PC-9 (cell line): ENCODE results near the gene EAF1. TPM values are rescaled to one million over a fixed set of nuclear protein-coding genes. Genes with fewer than 3 reads are reported as not detected.
"Not testable (repeated sequence)": the region's sequence is repeated elsewhere in the genome, so short reads cannot be mapped to it uniquely, and the experiment has no call there.

ENCODE experiments used
- BruUV-seq: library from RNA; stranded (reverse); fragments of 400-500 nt; replicated peaks from 2 replicates; lab custom pipeline; 2021; lab: Mats Ljungman, UMichigan
- CTCF ChIA-PET: fragments of 300-600 bp; sonication (Branson Sonifier 250); formaldehyde crosslinking; loops from one replicate; lab custom pipeline; 2022; ENCODE audit warnings: antibody characterized with exemption; lab: Charles Lee
- POLR2A ChIA-PET: fragments of 300-600 bp; sonication (Branson Sonifier 250); formaldehyde crosslinking; loops from one replicate; lab custom pipeline; 2022; ENCODE audit warnings: antibody characterized with exemption; ENCODE audit not compliant: unreplicated experiment; lab: Charles Lee
- DNase-seq, 2 experiments: peaks; one replicate each; pipeline versions ENCODE4 v3.0.0 to v3.0.0-alpha.2; 2015 to 2022; ENCODE audit warnings: mixed read lengths in 1 of 2
- H2AFZ ChIP-seq: fragments of 200-600 bp; sonication (generic); 2 replicates; pipeline ENCODE4 v1.8.1; 2017; ENCODE audit warnings: antibody characterized with exemption
- H3F3A ChIP-seq: fragments of 200-600 bp; sonication (generic); 2 replicates; pipeline ENCODE4 v1.8.1; 2017; ENCODE audit warnings: antibody characterized with exemption, mild to moderate bottlenecking, low read depth; ENCODE audit not compliant: insufficient read depth
- H3K27ac ChIP-seq: fragments of 200-600 bp; sonication (generic); 2 replicates; pipeline ENCODE4 v1.6.1; 2016; ENCODE audit warnings: mixed run types
- H3K27me3 ChIP-seq: fragments of 200-600 bp; sonication (generic); 2 replicates; pipeline ENCODE4 v1.6.1; 2016; ENCODE audit warnings: low read depth, mixed run types; ENCODE audit not compliant: insufficient read depth
- H3K36me3 ChIP-seq: fragments of 200-600 bp; sonication (generic); 2 replicates; pipeline ENCODE4 v1.6.1; 2016; ENCODE audit warnings: low read depth, mixed run types
- H3K4me1 ChIP-seq: fragments of 200-600 bp; sonication (generic); replicated peaks from 2 replicates; pipeline ENCODE4 v1.6.1; 2016; ENCODE audit warnings: mixed run types; ENCODE audit not compliant: insufficient read depth
- H3K4me2 ChIP-seq: fragments of 200-600 bp; sonication (generic); 2 replicates; pipeline ENCODE4 v1.6.1; 2017; ENCODE audit warnings: mixed run types
- H3K4me3 ChIP-seq: fragments of 200-600 bp; sonication (generic); 2 replicates; pipeline ENCODE4 v1.6.1; 2016; ENCODE audit warnings: mixed run types
- H3K79me2 ChIP-seq: fragments of 200-600 bp; sonication (generic); 2 replicates; pipeline ENCODE4 v1.6.1; 2017; ENCODE audit warnings: low read depth, mixed run types
- H3K9me2 ChIP-seq: fragments of 200-600 bp; sonication (generic); 2 replicates; pipeline ENCODE4 v1.8.1; 2017; ENCODE audit warnings: mild to moderate bottlenecking; ENCODE audit not compliant: insufficient read depth
- H3K9me3 ChIP-seq: fragments of 200-600 bp; sonication (generic); 2 replicates; pipeline ENCODE4 v1.8.1; 2016; ENCODE audit warnings: low read depth; ENCODE audit not compliant: insufficient read depth
- H4K20me1 ChIP-seq: fragments of 200-600 bp; sonication (generic); 2 replicates; pipeline ENCODE4 v1.8.1; 2017; ENCODE audit not compliant: insufficient read depth
- CTCF ChIP-seq: fragments of 200-600 bp; sonication (generic); conservative IDR thresholded peaks from 2 replicates; pipeline ENCODE4 v1.6.1; 2017; ENCODE audit warnings: mixed run types, antibody characterized with exemption, mild to moderate bottlenecking, moderate library complexity
- EZH2 ChIP-seq: fragments of 200-600 bp; sonication (generic); IDR thresholded peaks from 2 replicates; pipeline ENCODE4 v1.8.0; 2017; ENCODE audit warnings: antibody characterized with exemption, low read depth
- intact Hi-C: fragments of 100-400 bp; cut with micrococcal nuclease; formaldehyde crosslinking; loops from one replicate; pipeline ENCODE4 v1.10.0; 2022; ENCODE audit not compliant: unreplicated experiment
- total RNA-seq: library from RNA; stranded (reverse); gene quantifications from 2 replicates; pipeline ENCODE4 v1.2.3, GENCODE V29; 2021

The EAF1 gene
- total RNA-seq, 1 experiment from 2014 or later: 16.4 TPM

- H3K27me3 ChIP-seq: no peaks in the 10 kb centered on the region
- H3K4me2 ChIP-seq: no peak overlapping the region
- no peaks in the 10 kb centered on the region for H3K4me1 ChIP-seq
- BruUV-seq: no TSS peak
- ChIA-PET CTCF (no interaction called here), POLR2A (no interaction called here)
- no peak for DNase-seq
- no peak for TF ChIP-seq EZH2
- TF ChIP-seq CTCF: no peak
- H3K4me3 ChIP-seq: no peak overlapping the region
- no peaks in the 10 kb centered on the region for H3F3A ChIP-seq
- intact Hi-C loops: no loop called here
- no peaks in the 10 kb centered on the region for H3K79me2 ChIP-seq
- H3K27ac ChIP-seq: no peak overlapping the region
- no peaks in the 10 kb centered on the region for H3K9me2 ChIP-seq
- H4K20me1 ChIP-seq: no peaks in the 10 kb centered on the region
- H3K36me3 ChIP-seq: no peaks in the 10 kb centered on the region
- no peak overlapping the region for H2AFZ ChIP-seq
- no peaks in the 10 kb centered on the region for H3K9me3 ChIP-seq
Measured at GRCh38 chr3:15455756-15456155, 28.4 kb downstream of the EAF1 start.

- intact Hi-C loops: no loop called here
- no peaks in the 10 kb centered on the region for H3K9me2 ChIP-seq
- no TSS peak for BruUV-seq
- no peak overlapping the region for H3K4me2 ChIP-seq
- H3K27me3 ChIP-seq: no peaks in the 10 kb centered on the region
- TF ChIP-seq CTCF (no peak), EZH2 (no peak)
- POLR2A ChIA-PET: no interaction called here
- H3K27ac ChIP-seq: no peak overlapping the region
- H3F3A ChIP-seq: no peaks in the 10 kb centered on the region
- no peaks in the 10 kb centered on the region for H3K79me2 ChIP-seq
- no peak overlapping the region for H2AFZ ChIP-seq
- no peak overlapping the region for H3K4me3 ChIP-seq
- H3K36me3 ChIP-seq: no peaks in the 10 kb centered on the region
- no peaks in the 10 kb centered on the region for H4K20me1 ChIP-seq
- DNase-seq: no peak
- CTCF ChIA-PET: no interaction called here
- no peaks in the 10 kb centered on the region for H3K4me1 ChIP-seq
- H3K9me3 ChIP-seq: no peaks in the 10 kb centered on the region
Measured at GRCh38 chr3:15456321-15456720, 28.9 kb downstream of the EAF1 start.

- H2AFZ ChIP-seq, intact Hi-C loops, DNase-seq, CTCF ChIA-PET, POLR2A ChIA-PET, H4K20me1 ChIP-seq, H3K4me2 ChIP-seq, H3K9me3 ChIP-seq, BruUV-seq, H3K9me2 ChIP-seq, H3K4me3 ChIP-seq, H3F3A ChIP-seq, H3K4me1 ChIP-seq, H3K79me2 ChIP-seq, H3K27ac ChIP-seq, H3K27me3 ChIP-seq, H3K36me3 ChIP-seq: not testable (repeated sequence)
Measured at GRCh38 chr3:15456915-15457314, 29.5 kb downstream of the EAF1 start.

GRCh38 chr3:15458212-15458780, 30.9 kb downstream of the EAF1 start:
- Histone ChIP-seq H3F3A (no peaks in the 10 kb centered on the region), H3K9me2 (no peaks in the 10 kb centered on the region), H2AFZ (no peak overlapping the region), H3K9me3 (no peaks in the 10 kb centered on the region), H3K4me3 (no peak overlapping the region), H4K20me1 (no peaks in the 10 kb centered on the region), H3K4me2 (no peak overlapping the region), H3K27me3 (no peaks in the 10 kb centered on the region), H3K79me2 (no peaks in the 10 kb centered on the region), H3K36me3 (no peaks in the 10 kb centered on the region), H3K27ac (no peak overlapping the region), H3K4me1 (no peaks in the 10 kb centered on the region)
- POLR2A ChIA-PET: no interaction called here
- BruUV-seq: no TSS peak
- intact Hi-C loops: no loop called here
- CTCF ChIA-PET: no interaction called here
- no peak for DNase-seq
- TF ChIP-seq CTCF: no peak
- no peak for TF ChIP-seq EZH2
